T-helper 2 cell (primary cell): Measurements from ENCODE around the gene VPS26C.
"Not testable (repeated sequence)": the region's sequence is repeated elsewhere in the genome, so short reads cannot be mapped to it uniquely, and the experiment has no call there.

ENCODE experiments used
- DNase-seq, 5 experiments: peaks; one replicate each; pipeline versions ENCODE4 v3.0.0 to v3.0.0-alpha.2; 2012 to 2022
- total RNA-seq, 2 donors: gene quantifications; one replicate each; lab custom pipeline; 2026; lab: John Stamatoyannopoulos, UW

Gene VPS26C
- total RNA-seq: 55.8 to 69.5 reads per million in 2 donors

DNA sequence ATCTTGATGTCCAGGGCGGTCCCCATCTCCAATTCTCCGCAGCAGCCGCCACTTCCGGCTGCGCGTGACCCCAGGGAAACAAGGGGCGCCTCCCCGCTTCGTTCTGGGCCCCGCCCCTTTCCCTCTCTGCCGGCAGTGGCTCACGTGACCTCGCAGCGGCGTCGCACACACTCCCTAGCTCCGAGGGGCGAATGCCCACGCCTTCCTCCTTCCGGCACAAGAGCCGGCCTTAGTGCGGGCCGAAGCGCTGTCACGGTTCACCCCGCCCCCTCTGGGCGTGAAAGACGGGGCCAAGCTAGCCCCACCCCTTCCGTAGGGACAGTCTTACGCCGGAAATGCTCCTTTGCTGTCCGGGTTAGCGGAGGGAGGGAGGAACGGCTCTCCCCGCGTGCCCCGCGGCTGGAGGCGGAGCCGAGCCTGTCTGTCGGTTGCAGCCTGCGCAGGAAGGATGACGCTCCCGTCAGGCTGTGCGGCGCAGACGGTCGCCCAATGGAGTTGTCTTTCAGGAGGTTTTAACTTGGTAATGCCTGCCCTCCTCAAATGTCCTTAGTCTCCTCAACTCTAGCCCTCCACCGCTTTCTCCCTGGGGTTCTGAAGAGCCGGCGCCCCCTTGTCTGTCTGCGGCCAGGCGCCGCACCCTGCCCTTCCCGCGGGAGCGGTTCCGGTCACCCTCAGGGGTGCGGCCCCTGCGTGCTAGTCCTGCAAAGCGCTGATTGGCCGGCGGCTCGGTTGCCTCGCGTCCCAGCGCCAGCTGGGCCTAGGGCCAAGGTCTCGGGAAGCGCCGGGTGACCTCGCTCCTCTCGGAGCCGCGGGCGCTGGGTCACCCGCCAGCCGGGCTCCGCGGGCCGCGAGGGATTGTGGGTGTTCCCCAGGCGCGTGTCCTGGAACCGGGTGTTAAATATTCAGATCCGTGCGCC, at the start of gene VPS26C:
VPS26C (minus strand) TSS at position 66 of the 917 bp plus-strand sequence; CDS start at position 26, 40 bp downstream.
- peak; percentile 92 to 100 (median 97) for DNase-seq

DNA sequence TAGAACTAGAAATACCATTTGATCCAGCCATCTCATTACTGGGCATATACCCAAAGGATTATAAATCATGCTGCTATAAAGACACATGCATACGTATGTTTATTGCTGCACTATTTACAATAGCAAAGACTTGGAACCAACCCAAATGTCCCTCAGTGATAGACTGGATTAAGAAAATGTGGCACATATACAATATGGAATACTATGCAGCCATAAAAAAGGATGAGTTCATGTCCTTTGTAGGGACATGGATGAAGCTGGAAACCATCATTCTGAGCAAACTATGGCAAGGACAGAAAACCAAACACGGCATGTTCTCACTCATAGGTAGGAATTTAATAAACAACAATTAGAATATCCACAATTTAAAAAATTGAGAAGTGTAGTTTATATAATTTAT, 48.9 kb upstream of the VPS26C start:
- not testable (repeated sequence) for DNase-seq

DNA sequence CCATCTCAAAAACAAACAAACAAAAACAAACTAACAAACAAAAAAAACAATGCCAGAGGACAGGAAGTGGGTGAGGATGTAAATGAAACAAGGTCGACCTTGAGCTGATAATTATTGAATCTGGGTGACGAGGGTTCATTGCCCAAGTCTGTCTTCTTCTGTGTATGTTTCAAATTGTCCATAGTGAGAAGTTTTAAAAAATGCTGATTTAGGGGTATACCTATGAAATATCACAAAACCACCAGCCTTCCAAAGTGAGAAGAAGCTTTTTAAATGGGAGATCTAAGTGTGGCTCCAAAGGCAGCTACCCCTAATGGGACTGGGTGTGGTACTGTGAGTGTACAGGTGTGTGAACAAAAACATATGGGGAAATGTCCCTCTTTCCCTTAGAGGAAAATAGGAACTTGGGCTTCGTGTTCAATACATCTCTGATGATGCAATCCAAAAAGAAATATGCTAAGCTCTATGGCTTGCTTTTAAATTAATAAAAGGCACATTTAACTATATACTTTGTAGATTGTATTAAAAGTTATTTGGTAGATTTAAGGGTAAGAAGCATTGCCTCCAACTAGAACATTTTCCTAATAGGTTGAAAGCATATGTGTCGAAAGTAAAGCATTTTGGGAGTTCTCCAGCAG, 33.1 kb upstream of the VPS26C start:
- no peak for DNase-seq

DNA sequence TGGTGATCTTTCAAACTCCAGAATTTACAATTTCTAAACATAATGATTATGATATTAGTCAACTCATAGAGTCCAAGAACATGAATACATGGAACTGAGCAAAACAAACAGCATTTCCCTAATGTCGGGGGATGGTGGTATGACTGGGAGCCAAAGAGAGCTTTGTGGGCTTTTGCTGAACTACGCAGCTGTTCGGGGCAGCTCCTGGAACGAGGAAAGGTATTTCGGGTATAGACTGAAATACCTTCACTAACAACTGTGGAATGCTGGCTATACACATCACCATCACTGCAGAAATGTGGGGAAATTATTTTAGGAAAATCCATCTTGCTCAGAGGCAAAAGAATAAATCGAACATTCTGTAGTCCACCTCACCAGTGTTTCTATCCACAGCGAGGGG, 30.2 kb upstream of the VPS26C start:
- DNase-seq: no peak

DNA sequence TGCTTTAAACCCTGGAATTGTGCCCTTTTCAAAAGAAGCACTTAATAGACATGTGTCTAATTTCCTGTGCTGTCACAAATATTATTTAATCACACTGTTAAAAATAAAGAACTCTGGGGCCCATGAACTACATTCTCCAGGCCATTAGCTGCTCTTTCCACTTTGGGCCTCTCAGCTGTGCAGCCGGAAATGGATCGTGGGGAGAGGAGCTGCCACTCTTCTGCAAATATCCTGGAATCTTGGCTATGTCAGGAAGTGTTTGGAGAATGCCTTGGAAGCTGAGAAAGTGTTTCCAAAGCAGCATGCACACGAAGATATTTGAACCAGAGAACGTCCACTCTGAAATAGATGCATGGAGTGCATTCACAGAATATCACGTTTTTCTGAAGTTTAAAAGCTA, 27.5 kb upstream of the VPS26C start:
- DNase-seq: no peak

DNA sequence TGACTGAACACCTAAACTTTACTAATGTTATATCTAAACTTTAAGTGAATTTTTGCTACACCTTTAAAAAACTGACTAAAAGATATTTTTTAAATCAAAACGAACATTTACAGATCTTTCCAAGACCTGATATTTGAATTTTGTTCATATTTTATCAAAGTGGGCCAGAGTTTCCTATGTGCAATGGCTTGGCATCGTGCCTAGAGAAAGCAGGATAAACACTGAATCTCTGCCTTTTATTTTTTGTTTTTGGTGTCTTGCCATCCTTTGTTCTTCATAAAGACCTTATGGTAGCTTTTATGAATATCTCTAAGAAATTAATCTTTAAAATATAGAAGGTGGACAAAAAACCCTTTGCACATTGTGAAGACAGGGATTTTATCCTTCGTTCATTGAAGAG, 25.8 kb upstream of the VPS26C start:
- DNase-seq: no peak

DNA sequence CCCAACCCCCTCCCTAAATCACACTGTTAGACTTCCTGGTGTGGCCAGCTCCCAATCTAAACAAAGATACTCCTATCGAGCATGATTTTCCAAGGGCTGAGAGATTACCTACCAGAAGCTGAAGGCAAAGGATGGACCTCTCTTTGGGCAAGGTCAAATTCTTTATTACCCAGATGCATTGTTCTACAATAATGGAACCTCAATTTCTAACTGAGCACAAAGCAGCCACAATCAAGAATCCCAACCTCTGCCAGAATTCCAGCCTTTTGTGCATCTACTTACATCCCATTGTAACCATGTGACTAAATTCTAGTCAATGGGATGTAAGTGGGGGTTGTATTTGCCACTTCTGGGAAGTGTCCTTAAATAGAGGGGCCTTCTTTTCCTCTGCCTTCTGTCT, 24.9 kb upstream of the VPS26C start:
- DNase-seq: no peak

DNA sequence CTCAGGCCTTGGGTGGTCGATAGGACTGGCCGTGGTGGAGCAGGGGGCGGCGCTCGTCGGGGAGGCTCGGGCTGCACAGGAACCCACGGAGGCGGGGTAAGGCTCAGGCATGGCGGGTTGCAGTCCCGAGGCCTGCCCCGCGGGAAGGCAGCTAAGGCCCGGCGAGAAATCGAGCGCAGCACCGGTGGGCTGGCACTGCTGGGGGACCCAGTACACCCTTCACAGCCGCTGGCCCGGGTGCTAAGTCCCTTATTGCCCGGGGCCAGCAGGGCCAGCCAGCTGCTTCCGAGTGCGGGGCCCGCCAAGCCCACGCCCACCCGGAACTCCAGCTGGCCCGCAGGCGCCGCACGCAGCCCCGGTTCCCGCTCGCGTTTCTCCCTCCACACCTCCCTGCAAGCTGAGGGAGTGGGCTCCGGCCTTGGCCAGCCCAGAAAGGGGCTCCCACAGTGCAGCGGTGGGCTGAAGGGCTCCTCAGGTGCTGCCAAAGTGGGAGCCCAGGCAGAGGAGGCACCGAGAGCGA, 16.1 kb upstream of the VPS26C start:
- DNase-seq: not testable (repeated sequence)

DNA sequence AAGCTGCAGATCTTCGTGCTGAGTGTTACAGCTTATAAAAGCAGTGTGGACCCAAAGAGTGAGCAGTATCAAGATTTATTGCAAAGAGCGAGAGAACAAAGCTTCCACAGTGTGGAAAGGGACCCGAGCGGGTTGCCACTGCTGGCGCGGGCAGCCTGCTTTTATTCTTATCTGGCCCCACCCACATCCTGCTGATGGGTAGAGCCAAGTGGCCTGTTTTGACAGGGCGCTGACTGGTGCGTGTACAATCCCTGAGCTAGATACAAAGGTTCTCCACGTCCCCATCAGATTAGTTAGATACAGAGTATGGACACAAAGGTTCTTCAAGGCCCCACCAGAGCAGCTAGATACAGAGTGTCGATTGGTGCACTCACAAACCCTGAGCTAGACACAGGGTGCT, 15.5 kb upstream of the VPS26C start:
- peak in 1 of 5 experiments; percentile 57 for DNase-seq

DNA sequence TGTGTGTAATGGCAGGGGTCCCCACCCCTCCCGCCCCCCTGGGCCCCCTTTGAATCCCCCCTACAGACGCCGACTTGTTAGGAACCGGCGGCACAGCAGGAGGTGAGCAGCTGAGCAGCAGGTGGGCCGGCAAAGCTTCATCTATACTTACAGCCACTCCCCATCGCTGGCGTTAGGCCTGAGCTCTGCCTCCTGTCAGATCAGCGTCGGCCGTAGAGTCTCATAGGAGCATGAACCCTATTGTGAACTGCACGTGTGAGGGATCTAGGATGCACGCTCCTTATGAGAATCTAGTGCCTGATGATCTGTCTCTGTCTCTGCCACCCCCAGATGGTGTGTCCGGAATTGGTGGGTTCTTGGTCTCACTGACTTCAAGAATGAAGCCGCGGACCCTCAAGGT, 14.9 kb upstream of the VPS26C start:
- DNase-seq: peak in 1 of 5 experiments; percentile 51

DNA sequence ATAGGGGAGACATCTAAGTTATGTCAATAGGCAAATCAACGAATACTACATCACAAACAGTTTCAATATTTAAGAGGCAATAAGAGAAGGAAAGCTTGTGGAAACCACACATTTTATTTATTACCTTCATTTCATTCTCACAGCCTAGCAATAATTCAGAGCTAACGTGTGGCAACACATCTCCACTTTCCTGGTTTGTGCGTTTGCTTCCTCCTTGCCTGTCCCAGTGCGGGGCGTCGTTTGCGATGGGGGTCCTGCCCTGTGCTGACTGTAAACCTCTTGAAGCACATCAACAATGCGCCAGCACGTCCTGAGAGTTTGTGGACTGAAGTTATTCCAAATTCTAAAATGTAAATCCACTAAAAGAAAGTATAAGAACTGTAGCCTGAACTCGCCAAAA, 14.4 kb upstream of the VPS26C start:
- DNase-seq: no peak

DNA sequence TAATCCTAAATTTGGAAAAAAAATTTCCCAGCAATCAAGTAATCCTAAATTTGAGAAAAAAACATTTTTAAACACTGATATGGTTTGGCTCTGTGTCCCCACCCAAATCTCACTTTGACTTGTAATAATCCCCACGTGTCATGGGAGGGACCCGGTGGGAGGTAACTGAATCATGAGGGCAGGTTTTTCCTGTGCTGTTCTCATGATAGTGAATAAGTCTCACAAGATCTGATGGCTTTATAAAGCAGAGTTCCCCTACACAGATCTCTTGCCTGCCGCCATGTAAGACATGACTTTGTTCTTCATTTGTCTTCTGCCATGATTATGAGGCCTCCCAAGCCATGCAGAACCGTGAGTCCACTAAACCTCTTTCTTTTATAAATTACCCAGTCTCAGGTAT, 12.1 kb upstream of the VPS26C start:
- DNase-seq: not testable (repeated sequence)

DNA sequence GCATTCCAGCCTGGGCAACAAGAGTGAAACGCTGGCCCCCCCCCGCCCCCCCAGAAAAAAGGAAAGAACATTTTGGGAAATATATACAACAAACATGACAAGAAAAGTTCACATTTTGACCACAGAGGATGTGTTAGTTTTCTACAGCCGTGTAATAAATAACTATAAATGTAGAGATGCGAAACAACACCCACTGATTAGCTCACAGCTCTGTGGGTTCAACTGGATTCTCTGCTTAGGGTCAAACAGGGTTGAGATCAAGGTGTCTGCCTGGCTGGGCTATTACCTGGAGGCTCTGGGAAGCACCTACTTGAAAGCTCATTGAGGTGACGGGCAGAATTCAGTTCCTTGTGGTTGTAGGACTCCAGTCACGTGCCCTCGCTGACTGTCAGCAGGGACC, 11.1 kb upstream of the VPS26C start:
- no peak for DNase-seq

DNA sequence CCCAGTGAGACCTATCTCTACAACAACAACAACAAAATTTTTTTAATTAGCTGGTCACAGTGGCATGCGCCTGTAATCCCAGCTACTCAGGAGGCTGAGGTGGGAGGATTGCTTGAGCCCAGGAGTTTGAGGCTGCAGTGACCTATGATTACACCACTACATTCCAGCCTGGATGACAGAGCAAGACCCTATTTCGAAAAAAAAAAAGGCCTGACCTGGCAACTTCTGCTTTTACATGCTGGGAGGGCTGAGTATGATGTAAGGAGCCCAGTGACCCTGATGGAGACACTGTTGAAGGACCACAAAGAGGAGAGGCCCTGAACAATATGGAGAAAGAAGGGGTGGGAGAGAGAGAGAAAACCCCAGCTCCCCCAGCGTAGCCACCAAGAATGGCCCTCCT, 9.2 kb upstream of the VPS26C start:
- no peak for DNase-seq

DNA sequence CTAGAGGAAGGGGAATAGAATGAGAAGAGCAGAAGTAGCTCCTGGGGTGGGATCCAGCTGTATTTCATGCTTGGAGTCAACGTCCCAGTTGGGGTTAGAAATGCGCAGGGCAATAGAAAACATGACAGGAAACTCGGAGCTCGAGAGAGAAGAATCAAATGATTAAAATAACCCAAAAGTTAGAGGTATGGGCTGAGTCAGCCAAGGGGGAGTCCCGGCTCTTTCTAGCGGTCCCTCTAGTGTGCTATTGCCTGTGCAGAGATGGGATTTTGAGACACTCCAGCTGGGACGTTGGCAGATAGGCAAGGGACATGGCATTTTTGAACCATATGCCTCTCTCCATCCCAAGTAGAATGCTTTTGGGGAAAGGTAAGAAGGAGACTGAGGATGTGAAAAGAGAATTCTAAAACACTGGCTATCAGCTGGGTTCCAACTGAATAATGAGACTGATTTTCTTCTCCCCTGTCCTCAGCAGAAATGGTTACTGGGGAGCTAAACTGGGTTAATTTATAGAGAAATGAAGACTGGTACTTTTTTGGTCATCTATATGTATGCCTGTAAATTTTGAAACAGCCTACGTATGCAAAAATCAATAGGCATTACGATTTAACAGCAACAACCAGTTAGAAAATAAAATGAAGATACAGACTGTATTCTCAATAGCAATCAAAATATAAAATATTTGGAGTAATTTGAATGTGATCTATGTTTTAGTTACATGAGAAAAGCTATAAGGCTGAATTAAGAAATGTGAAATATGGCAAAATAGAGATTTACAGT, 7.0 kb upstream of the VPS26C start:
- DNase-seq: no peak

DNA sequence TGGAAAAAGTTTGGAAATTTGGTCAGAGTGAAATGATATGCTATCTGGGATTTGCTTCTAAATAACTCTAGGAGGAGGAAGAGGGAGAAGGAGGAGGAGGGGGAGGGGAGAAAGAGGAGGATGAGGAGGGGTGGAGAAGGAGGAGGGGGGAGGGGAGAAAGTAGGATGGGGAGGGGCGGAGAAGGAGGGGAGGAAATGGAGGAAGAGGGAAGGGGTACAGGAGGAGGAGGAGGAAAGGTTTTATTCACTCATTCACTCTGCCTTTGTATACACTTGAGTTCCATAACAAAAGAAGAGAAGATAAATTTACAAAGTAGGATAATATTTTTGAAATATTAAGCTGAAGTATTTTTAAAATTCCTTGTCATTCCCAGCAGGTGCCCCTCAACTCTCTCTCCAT, 6.3 kb upstream of the VPS26C start:
- DNase-seq: no peak

DNA sequence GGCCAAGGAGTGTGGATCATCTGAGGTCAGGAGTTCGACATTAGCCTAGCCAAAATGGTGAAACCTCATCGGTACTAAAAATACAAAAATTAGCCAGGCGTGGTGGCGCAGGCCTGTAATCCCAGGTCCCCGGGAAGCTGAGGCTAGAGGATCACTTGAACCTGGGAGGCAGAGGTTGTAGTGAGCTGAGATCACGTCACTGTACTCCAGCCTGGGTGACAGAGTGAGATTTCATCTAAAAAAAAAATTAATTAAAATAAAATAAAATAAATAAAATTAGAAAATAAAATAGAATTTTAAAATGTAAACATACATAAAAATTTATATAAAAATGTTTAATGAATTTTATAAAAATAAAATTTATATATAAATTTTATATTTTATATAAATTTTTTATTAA, 5.8 kb upstream of the VPS26C start:
- DNase-seq: no peak

DNA sequence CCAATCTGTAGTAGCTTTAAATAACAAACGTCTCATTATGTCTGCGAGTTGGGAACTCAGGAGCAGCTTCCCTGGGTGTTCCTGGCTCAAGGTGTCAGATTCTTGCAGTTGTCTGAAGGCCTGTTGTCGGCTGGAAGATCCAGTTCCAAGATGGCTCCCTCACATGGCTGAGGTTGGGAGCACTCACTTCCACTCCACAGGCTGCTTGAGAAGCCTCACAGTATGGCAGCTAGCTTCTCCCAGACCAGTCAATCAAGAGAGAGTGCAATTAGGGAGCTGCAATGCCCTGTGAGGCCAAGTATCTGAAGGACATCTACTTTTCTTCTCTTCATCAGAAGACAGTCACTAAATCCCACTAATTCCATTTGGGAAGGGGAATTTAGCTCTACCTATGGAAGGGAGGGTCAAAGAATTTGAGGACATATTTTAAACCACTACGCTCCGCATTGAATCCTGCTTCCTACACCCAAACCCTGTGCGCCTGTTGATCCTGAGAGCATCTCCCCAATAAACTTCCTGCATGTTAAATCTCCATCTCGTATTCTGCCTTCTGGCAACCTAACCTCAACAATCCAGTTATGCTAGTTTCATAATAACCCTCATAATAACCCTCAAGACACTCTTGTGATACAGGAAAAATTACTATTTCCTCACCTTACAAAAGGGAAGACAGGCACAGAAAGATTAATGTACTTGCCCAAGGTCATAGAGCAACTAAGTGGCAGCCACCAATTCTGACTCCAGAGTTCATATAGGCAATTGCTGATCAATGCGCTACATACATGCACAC, 3.6 kb upstream of the VPS26C start:
- DNase-seq: no peak

DNA sequence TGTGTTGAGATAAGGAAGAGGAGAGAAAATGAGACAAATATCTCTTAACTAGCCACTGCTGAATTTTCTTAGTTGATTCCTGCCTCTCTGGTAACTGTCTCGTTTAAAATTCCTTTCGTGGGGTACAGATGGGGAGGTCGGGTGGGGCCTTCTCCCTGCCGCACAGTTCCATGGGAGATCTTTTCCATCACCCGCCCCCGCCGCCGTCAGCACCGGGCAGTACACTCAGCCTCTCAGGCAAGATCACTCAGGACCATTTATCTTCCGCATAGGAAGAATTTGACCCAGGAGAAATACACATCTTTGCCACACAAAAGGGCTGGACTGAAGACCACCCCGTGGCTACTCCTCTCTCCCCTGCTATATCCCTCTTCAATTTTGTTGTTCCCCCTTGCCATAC, 2.3 kb upstream of the VPS26C start:
- no peak for DNase-seq

DNA sequence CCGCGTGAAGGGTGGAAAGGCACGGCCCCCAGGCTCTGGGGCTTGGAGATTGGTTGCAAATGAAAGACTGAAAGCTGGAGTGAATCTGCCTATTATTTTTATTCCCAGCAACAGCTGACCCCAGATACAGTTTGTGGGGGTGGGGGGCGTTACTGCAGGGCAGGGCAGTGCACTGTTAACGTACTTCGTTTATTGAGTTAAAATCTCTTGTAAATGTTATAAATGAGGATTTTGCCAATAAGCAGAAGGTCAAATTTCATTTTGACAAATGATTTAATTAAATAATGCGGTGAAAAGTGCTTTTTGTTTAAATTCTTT, 1.0 kb upstream of the VPS26C start:
- no peak for DNase-seq

DNA sequence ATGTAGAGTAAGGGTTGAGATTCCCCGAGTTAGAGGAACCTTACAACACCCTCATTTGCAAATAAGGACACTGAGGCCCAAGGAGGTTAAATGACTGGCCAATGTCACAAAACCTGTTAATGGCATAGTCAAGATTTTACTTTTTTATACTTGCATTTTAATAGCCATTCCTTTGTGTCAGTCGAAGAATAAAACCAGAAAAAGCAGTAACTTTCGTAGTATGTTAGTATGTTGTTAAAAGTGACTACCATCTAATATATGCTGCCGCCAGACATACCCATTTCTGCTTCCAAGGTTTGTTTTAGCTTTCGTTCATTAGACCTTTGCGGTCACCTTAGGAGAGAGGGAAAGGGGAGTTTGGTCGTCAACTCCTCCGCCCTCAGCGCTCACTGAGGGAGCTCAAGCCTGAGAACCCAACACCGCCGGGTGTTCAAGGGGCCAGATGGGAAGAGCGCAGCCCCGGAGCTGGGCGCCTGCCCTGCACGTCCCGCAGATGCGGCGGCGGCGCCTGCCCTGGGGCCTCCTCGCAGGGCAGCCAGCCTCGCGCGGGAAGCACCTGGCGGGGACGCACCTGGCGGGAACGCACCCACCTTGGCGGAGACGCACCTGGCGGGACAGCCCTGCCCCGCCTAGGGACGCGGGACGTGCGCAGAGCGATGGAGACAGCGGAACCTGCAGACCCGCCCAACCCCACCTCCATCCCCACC, 466 bp downstream of the VPS26C start:
- DNase-seq: no peak

DNA sequence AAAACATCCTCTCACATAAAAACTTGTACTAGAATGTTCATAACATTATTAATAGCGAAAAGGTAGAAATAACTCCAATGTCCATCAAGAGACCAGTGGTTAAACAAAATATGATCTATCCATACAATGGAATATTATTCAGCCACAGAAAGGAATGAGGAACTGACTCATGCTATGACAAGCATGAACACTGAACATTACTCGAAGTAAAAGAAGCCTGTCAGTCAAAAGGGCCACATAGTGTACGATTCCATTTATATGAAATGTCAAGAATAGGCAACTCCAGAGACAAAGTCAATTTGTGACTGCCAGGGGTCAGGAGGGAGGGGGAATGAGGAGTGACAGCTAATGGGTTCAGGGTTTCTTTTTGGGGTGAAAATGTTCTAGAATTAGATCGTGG, 2.3 kb downstream of the VPS26C start:
- no peak for DNase-seq
